Stimulated activated CD8-positive, alpha-beta memory T cell treated with anti-CD3 and anti-CD28 coated beads, Interleukin-15, amount 100 ng/mL, for 1 hour (primary cell): ENCODE results near the gene DCDC2.
"Not testable (repeated sequence)": the region's sequence is repeated elsewhere in the genome, so short reads cannot be mapped to it uniquely, and the experiment has no call there.

Experiments used
- DNase-seq: peaks from one replicate; pipeline ENCODE4 v3.0.0-alpha.2; 2020; ENCODE audit warnings: low read depth

DCDC2 gene

GRCh38 chr6:24357336-24358218, at the start of gene DCDC2:
Gene DCDC2, minus strand, starts transcription at chr6:24358059. Its CDS starts 309 bp downstream, at chr6:24357750.
- DNase-seq: peak; percentile 6

- DNase-seq: no peak
Measured at GRCh38 chr6:24405262-24405661, 47.4 kb upstream of the DCDC2 start.

DNA sequence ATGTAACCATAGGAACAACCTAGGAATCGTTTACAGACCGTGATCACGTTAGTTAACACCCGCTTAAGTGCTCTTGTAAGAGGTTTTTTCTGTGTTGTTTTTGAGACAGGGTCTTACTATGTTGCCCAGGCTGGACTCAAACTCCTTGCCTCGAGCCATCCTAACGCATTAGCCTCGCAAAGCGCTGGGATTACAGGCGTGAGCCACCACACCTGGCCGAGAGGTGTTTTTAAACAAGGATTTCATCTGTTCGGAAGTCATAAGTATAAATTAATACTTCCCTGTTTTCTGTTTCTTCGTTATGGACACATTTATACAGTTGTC, 45.6 kb upstream of the DCDC2 start:
- no peak for DNase-seq

GRCh38 chr6:24402697-24403500, 45.0 kb upstream of the DCDC2 start, which contains the start of gene MRS2:
Gene MRS2, plus strand, starts transcription at chr6:24402936. Its CDS starts 111 bp downstream, at chr6:24403047.
- DNase-seq: peak; percentile 38

DNA sequence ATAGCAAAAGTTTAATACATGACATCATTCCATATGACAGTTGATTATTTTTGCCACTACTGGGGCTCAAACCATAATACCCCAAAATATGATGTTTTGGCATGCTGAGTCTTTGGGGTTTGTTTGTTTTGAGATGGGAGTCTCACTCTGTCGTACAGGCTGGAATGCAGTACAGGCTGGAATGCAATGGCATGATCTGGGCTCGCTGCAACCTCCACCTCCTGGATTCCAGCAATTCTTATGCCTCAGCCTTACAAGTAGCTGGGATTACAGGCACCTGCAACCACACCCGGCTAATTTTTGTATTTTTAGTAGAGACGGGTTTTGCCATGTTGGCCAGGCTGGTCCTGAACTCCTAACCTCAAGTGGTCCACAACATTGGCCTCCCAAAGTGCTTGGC, 43.6 kb upstream of the DCDC2 start:
- no peak for DNase-seq

GRCh38 chr6:24400045-24401039, 42.5 kb upstream of the DCDC2 start:
- not testable (repeated sequence) for DNase-seq

DNA sequence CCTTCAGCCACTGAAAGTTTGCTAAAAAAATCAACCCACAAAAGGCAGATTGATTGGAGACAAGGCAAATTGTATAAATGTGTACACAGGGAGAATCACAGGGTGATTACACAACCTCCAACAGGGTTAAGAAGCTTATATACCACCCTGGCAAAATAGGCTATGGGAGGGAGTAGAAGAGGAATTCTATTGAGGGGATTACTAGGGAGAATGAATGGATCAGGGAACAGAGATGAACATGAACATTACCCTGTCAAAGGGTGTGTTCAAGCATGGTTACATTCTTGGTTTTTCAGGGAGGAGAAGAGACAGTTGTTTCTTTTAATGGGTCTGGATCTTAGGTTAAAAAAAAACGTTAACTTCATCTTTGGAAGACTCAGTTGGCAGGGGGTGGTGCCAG, 39.8 kb upstream of the DCDC2 start:
- no peak for DNase-seq

GRCh38 chr6:24396824-24397223, 39.0 kb upstream of the DCDC2 start:
- DNase-seq: no peak

- DNase-seq: no peak
Measured at GRCh38 chr6:24394780-24395437, 37.0 kb upstream of the DCDC2 start.

DNA sequence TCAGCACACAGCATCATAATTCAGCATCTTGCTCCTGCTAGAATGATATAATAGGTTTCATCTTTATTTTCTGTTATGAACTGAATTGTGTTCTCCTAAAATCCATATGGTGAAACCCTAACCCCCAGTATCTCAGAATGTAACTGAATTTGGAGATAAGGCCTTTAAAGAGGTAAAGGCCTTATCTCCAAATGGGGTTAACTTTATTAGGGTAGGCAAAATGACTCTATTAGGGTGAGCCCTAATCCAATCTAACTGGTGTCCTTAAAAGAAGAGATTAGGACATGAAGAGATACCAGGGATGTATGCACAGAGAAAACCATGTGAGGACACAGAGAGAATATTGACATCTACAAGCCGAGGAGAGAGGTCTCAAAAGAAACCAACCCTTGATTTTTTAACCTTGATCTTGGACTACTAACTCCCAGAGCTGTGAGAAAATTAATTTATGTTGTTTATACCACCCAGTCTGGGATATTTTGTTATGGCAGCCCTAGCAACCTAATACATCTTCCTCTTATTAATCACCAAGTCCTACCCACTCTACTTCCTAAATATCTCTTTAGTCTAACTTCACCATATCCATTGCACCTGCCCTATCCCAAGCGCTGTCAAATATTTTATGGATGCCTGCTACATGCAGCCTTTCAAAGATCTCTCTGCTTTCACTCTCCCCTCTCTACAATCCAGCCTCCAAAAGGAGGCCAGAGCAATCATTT, 36.4 kb upstream of the DCDC2 start:
- no peak for DNase-seq

DNA sequence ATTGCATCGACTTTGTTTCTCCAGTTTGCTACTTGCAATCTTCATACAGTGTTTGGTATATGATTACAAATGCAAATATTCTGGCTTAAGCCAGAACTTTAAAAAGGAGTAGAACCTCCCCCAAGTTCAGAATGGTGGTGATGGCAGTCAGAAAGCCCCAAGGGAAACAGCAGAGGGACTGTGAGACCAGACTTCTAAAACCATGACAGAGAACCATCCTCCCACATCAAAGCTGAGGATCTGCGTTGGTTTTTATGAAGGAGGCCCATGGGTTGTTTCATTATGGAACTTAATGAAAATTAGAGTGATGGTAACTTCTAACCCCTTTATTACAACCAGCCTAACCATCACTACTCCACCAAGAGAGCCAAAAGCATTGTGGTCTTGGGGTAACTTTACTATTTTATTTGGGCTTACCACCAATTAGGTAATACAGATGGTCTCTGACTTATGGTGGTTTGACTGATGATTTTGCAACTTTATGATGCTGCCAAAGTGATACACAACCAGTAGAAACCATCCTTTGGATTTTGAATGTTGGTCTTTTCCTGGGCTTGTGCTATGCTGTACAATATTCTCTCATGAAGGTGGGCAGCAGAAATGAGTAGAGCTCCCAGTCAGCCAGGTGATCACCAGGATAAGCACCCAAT, 34.0 kb upstream of the DCDC2 start:
- no peak for DNase-seq

- no peak for DNase-seq
Measured at GRCh38 chr6:24391208-24391607, 33.3 kb upstream of the DCDC2 start.

- DNase-seq: no peak
Measured at GRCh38 chr6:24387818-24388217, 30.0 kb upstream of the DCDC2 start.

DNA sequence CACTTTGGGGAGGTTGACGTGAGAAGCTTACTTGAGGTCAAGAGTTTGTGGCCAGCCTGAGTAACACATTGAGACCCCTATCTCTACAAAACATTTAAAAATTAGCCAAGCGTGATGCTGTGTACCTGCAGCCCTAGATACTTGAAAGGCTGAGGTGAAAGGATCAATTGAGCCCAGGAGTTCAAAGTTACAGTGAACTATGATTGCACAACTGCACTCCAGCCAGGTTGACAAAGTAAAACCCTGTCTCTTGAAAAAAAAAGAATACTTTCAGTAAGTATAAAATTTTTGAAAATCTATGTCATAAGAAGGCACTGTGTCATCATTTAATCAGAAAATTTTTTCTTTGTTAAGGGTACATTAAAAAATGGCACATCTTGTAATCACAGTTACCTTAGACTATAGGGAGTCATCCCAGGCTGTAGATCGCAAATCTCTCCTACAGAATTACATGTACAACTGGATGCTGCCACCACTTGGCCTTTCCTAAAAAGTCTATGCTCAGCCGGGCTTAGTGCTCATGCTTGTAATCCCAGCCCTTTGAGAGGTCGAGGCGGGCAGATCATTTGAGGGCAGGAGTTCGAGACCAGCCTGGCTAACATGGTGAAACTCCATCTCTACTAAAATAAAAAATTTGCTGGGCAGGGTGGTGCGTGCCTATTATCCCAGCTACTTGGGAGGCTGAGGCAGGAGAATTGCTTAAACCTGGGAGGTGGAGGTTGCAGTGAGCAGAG, 27.8 kb upstream of the DCDC2 start:
- no peak for DNase-seq

DNA sequence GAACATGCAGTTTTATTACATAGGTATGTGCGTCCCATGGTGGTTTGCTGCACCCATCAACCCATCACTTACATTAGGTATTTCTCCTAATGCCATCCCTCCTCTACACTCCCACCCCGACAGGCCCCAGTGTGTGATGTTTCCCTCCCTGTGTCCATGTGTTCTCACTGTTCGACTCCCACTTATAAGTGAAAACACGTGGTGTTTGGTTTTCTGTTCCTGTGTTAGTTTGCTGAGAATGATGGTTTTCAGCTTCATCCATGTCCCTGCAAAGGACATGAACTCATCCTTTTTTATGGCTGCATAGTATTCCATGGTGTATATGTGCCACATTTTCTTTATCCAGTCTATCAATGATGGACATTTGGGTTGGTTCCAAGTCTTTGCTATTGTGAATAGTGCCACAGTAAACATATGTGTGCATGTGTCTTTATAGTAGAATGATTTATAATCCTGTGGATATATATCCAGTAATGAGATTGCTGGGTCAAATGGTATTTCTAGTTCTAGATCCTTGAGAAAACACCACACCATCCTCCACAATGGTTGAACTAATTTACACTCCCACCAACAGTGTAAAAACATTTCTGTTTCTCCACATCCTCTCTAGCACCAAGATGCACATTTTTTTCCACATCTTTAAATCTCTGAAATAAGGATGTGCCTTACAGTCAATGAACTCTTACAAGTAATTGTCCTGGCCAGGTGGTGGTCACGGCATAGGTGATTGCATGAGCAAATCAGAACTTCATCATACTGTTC, 26.7 kb upstream of the DCDC2 start:
- DNase-seq: not testable (repeated sequence)

GRCh38 chr6:24382891-24383494, 25.1 kb upstream of the DCDC2 start:
- not testable (repeated sequence) for DNase-seq

DNA sequence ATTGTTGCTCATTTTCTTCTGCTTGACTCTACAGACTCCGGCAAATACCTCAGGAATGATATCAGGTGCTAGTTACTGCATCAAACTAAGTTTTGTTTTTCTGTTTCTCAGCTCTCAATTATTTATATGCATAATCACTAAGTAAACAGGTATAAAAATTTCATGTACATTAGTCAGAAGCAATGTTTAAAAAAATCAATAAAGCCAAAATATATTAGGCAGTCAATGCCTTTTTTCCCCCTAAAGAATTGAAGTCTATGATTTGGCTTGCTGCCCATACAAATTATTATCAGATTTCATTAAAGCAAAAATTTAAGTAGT, 24.3 kb upstream of the DCDC2 start:
- DNase-seq: no peak

GRCh38 chr6:24381476-24382219, 23.8 kb upstream of the DCDC2 start:
- DNase-seq: no peak
